ENCODE results near the gene CAMTA1.

GRCh38 chr1:7351649-7352048, 566.4 kb downstream of the CAMTA1 start:
- no peak for TF ChIP-seq CTCF (IDR thresholded peaks at IDR 0.05; ENCODE audit: borderline replicate concordance, extremely low read depth, low read length, poor library complexity, severe bottlenecking)
- TF ChIP-seq EZH2 (IDR thresholded peaks at IDR 0.05; ENCODE audit: borderline replicate concordance, low read depth, low read length, severe bottlenecking) = no peak

All from DND-41 (cell line).